Vagina (tissue), 2 donors: ENCODE data around the gene PTPRD.

ENCODE experiments used
- CTCF ChIP-seq, 3 experiments: fragments of 450-650 bp in 2 of 3; fragments of 200-600 bp in 1 of 3; sonication (generic) in 1 of 3; IDR thresholded peaks; one replicate each; pipeline ENCODE4 v1.5.1; 2017 to 2019; ENCODE audit warnings: antibody characterized with exemption in 3 of 3, mild to moderate bottlenecking in 2 of 3, moderate library complexity in 2 of 3
- POLR2A ChIP-seq, 2 donors: fragments of 450-650 bp; IDR thresholded peaks; one replicate each; pipeline ENCODE4 v1.6.1; 2017; ENCODE audit warnings: antibody characterized with exemption in 2 of 2, mild to moderate bottlenecking in 2 of 2, moderate library complexity in 2 of 2
- POLR2AphosphoS5 ChIP-seq, 2 donors: sonication (generic); formaldehyde crosslinking; IDR thresholded peaks; one replicate each; pipeline ENCODE4 v1.9.0; 2017; ENCODE audit warnings: antibody characterized with exemption in 2 of 2, mild to moderate bottlenecking in 2 of 2, low read depth in 1 of 2; ENCODE audit not compliant: insufficient read depth in 1 of 2

- no peak for TF ChIP-seq CTCF (IDR thresholded peaks at IDR 0.05)
- no peak for TF ChIP-seq POLR2A (IDR thresholded peaks at IDR 0.05)
- no peak for TF ChIP-seq POLR2AphosphoS5 (IDR thresholded peaks at IDR 0.05; ENCODE audit: insufficient read depth in 1 of 2, low read depth in 1 of 2)
Measured at GRCh38 chr9:8769153-8769552, 1843.6 kb downstream of the PTPRD start.
